NCI-H1436 treated with DMSO at 0.1 percent for 48 hours (cell line): ENCODE data around the gene PAX5.

Experiments
- DNase-seq: peaks from one replicate; lab custom pipeline; 2025; lab: John Stamatoyannopoulos, UW

Gene PAX5

DNA sequence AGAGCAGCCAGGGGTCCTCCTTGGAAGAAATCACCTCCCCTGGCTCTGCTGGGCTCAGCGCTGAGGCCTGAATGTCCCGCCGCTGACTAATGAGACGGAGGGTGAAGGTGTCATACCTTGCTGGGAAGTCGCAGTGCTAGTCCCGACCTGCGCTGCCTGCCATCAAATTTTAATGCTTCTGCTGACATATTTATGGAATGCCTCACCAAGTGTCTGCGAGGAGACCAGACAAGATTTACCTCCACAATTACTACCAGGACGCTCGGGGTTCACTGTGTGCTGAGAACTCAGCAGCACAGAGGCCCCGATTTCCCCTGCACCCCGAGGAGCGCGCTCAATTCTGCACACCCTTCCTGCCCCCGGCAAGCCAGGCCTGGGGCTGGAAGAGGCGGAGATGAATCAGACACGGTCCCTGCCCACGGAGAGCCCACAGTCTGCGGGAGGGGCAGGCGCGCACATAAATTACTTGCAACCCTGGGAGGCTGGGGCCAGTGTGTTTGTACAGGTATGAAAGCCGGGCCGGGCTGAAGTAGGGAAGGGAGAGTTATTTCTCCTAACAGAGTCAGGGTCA is 175.2 kb downstream of the PAX5 start:
- DNase-seq = no peak

GRCh38 chr9:36855448-36856315 is 178.4 kb downstream of the PAX5 start:
- no peak for DNase-seq

- DNase-seq = no peak
Observed at GRCh38 chr9:36854751-36855150, 179.3 kb downstream of the PAX5 start.

DNA sequence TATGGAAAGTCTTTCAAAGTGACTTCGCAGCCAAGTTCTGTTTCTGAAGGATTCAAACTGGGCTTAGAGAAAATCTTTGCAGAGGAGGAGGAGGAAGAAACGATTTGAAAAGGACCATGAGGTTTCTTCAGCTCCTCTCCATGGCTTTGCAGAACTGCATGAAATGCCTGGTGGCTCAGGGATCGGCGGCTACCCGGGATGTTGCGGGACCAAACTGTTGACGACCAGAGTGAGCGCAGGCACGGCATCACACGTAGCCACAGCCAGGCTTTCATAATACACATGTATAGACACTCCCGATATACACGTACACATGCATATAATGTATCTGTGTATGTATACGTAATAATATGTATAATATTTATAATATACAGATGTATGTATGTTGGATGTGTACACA is 180.0 kb downstream of the PAX5 start:
- no peak for DNase-seq

DNA sequence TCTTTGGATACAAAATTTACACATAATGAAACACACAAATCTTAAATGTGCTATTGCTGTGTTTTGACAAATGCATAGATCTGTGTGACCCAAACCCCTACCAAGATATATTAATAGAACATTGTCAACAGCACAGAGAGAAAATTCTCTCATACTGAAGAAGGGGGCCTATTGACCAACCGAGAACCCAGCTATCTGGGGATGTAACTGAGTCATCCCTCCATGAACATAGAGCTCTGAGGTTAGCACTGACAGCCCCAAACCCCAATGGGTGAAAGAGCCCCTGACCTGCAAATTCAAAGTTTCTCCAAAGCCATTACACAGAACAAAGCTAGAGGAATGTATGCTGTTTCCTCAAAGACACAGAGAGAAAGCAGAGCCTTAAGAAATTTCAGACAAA is 180.8 kb downstream of the PAX5 start:
- no peak for DNase-seq

DNA sequence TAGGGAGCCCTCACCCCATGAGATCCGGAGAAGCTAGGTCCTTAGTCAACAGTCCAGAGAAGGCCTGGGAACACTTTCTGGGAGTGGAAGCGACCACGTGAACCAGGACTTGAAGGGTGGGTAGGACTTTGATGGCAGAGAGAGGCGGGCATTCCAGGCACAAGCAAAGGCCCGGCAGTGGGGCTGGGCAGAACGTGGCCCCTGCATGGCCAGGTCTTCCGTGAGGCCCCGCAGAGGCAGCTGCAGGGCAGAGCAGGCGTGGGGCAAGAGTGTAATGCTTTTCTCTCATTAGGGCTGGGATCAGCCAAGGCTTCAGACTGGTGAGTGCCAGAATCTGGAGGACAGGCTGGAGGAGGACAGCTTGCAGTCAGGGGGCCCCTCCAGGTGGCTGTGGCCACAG is 184.1 kb downstream of the PAX5 start:
- no peak for DNase-seq

- DNase-seq = no peak
Observed at GRCh38 chr9:36848946-36849345, 185.1 kb downstream of the PAX5 start.

- no peak for DNase-seq
Observed at GRCh38 chr9:36847781-36848673, 186.0 kb downstream of the PAX5 start.

DNA sequence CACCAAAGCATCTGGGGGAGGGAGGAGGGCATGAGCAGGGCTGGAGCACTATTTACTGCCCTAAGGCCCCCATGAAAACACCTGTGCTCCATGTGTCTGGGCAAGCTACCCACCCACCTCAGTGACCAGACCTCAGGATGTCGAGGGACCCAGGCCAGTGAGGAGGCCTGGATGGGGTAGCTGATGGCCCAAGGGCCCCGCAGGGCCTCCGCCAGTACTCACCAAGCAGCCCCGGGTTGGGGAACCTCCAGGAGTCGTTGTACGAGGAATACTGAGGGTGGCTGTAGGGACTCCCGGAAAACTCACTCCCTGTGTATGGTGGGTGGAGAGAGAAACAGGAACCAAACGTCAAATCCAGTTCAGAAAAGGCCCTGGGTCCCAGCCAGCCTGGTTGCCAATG is 187.4 kb downstream of the PAX5 start:
- no peak for DNase-seq

DNA sequence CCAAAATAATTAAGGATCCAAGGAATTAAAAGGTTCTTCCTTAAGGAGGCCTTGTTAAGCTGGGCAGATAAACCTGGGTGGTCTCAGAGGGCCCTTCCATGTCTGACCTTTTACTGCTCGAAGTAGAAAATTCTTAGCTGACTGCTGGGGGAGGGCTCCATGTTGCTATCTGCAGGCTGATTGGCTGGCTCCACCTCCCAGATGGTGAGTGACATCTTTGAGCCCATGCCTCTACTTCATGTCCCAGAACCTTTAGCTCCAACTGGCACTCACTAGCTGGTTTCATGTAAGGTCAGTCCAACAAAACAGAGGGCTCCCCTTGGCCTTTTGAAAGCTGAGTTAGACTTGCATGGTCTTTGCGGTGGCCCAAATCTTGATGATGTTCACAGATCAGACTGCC is 188.2 kb downstream of the PAX5 start:
- no peak for DNase-seq

- DNase-seq = no peak
Observed at GRCh38 chr9:36844961-36845360, 189.1 kb downstream of the PAX5 start.

DNA sequence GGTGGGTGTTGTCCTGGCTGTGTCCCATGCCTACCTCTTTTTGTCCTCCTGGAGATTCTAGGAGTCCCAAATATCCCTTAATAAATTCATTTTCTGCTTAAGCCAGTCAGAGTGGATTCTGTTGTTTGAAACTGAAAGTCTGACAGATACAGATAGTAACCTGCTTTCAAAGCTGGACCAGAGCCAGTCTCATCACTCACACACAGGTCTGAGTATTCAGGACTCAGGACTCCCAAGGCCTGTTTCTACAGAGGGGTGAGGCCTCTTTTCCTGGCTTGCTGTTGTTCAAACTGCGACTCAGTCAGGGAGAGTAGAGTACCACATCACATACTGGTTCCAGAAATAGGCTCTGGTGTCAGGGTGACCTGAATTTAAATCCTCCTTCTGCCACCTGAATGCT is 190.1 kb downstream of the PAX5 start:
- no peak for DNase-seq

DNA sequence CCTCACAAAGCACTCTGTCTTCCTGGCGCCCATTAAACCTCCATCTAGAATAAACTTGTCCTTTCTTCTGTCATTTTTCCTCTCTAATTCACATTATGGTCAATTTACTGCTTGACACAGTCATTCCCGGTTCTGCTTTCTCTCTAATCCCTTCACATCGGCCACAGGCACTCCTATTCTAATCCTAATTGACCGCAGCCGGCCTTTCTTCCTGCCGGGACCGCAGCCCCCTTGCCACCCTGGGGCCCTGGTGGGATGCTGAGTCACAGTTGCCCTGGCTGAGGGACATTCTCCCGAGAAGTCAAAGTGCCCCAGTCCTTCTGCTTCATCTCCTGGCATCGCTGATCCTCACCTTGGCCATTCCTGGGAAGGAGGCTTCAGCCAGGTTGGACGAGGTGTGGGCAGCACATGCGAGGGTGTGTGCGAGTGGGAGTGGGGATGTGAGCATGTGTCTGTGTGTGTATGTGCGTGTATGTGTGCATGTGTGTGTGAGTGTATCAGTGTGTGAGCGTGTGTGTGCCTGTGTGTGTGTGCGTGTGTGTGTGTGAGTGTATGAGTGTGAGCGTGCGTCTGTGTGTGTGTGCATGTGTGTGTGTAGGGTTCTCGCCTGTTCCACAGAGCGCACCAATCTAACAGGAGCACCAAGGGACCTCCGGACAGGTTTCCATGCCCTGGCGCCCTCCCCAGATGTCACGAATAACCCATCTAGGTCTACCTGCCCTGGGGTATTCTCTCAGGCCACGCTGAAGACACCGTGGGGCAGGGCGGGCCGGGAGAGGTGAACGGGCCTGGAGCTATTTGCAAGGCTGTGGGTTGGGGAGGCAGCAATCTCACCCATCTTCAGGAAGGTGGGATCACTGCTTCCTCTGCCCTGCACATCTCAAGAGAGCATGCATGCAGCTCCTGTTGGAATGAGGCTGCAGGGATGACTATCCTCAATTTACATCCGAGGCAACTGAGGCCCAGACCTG is 191.2 kb downstream of the PAX5 start:
- no peak for DNase-seq

- no peak for DNase-seq
Observed at GRCh38 chr9:36840898-36841536, 193.1 kb downstream of the PAX5 start.

- DNase-seq = no peak
Observed at GRCh38 chr9:36839131-36839885, 194.8 kb downstream of the PAX5 start.

GRCh38 chr9:36837431-36838405 is 196.3 kb downstream of the PAX5 start:
- DNase-seq = no peak

DNA sequence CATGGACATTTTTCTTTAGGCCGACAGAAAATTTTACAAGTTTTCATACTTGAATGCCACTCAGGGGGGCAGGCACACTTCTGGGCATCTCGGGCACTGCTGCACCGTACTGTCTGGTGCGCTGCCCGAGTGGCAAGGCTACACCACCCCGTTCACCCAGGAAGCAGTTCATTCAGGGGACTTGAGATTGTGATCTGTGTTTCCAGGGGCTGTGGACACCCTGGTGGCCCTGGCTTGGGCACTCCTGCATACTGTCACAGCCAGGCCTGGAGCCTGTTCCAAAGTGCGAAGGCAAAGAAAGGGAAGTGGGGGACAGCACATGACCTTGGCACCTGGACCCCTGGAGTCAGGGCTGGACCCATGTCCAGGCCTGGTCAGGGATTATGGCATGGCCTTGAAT is 197.6 kb downstream of the PAX5 start:
- DNase-seq = no peak

DNA sequence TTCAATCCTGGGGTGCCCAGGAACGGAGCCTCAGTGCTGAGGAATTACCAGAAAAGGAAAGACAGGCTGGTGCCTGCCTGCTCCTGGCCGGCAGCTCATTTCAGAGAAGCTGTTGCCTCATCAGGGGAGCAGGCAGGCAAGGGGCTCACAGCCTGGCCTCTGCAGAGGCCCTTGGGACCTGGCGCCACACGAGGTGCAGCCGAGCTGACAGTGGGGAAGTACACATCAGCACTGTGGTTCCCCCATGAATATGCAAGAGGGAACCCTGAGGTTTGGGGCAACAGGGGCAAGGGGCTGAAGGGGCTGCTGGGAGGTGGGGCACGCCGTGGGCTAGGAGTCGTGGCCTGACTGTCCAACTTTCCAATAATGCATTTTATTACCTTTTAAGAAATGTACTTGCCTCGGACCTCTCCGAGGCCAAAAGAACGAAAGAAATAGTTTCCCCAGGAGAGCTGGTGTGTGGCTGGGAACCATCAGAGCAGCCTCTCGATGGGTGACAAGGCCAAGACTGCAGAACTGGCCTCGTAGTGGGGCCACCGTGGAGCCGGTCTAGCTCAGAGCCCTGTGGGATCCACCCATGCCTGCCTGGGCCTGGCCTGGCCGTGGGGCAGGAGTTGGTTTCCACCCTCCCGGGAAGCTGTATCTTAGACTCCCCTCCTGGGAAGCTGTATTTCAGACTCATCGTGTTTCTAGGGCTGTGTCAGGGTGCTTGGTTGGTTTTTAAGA is 198.6 kb downstream of the PAX5 start:
- no peak for DNase-seq
